ENCODE results near the gene ARHGAP5. TPM values are rescaled to one million over a fixed set of nuclear protein-coding genes. Genes with fewer than 3 reads are reported as not detected.

Gene ARHGAP5
- total RNA-seq, 1 donor from 2014 or later: 167 TPM

GRCh38 chr14:32195636-32196035 lies 118.5 kb downstream of the ARHGAP5 start:
- Mint-ChIP-seq H3K36me3 (no peaks in the 10 kb centered on the region), H3K9me3 (peaks cover 5% of the 10 kb centered on the region), H3K4me3 (no peak overlapping the region), H3K27ac (no peak overlapping the region), H3K4me1 (peaks cover 7% of the 10 kb centered on the region), H3K27me3 (ENCODE audit: low read depth) (no peaks in the 10 kb centered on the region)
- no peak for DNase-seq (ENCODE audit: low spot score in 2 of 2, unreplicated experiment in 2 of 2)
- no peak for TF ChIP-seq CTCF (IDR thresholded peaks at IDR 0.05; ENCODE audit: unreplicated experiment)

GRCh38 chr14:32197919-32198318 lies 120.8 kb downstream of the ARHGAP5 start:
- no peak overlapping the region for H3K27ac Mint-ChIP-seq
- no peak overlapping the region for H3K4me3 Mint-ChIP-seq
- TF ChIP-seq CTCF (IDR thresholded peaks at IDR 0.05; ENCODE audit: unreplicated experiment): no peak

GRCh38 chr14:32200368-32201192 lies 123.5 kb downstream of the ARHGAP5 start:
- DNase-seq (ENCODE audit: low spot score in 2 of 2, unreplicated experiment in 2 of 2): no peak
- H3K4me3 Mint-ChIP-seq: peak overlapping the region; percentile 83
- H3K27me3 Mint-ChIP-seq (ENCODE audit: low read depth): no peaks in the 10 kb centered on the region
- no peaks in the 10 kb centered on the region for H3K36me3 Mint-ChIP-seq
- peak overlapping the region; percentile 100 for H3K27ac Mint-ChIP-seq
- no peaks in the 10 kb centered on the region for H3K9me3 Mint-ChIP-seq
- TF ChIP-seq CTCF (IDR thresholded peaks at IDR 0.05; ENCODE audit: unreplicated experiment): no peak
- peaks cover 18% of the 10 kb centered on the region for H3K4me1 Mint-ChIP-seq

More at GRCh38 chr14:32197919-32198318, 120.8 kb downstream of the ARHGAP5 start:
- no peak for DNase-seq (ENCODE audit: low spot score in 2 of 2, unreplicated experiment in 2 of 2)
- Mint-ChIP-seq H3K9me3 (no peaks in the 10 kb centered on the region), H3K4me1 (peaks cover 10% of the 10 kb centered on the region), H3K36me3 (no peaks in the 10 kb centered on the region), H3K27me3 (ENCODE audit: low read depth) (no peaks in the 10 kb centered on the region)

- H3K4me1 Mint-ChIP-seq: peaks cover 18% of the 10 kb centered on the region
- H3K27ac Mint-ChIP-seq: peak overlapping the region; percentile 100
- H3K36me3 Mint-ChIP-seq: no peaks in the 10 kb centered on the region
- H3K9me3 Mint-ChIP-seq: no peaks in the 10 kb centered on the region
- peak; percentile 81 to 90 for DNase-seq (ENCODE audit: low spot score in 2 of 2, unreplicated experiment in 2 of 2)
- no peak for TF ChIP-seq CTCF (IDR thresholded peaks at IDR 0.05; ENCODE audit: unreplicated experiment)
- peak overlapping the region; percentile 83 for H3K4me3 Mint-ChIP-seq
- no peaks in the 10 kb centered on the region for H3K27me3 Mint-ChIP-seq (ENCODE audit: low read depth)
Measured at GRCh38 chr14:32201193-32201815, 124.2 kb downstream of the ARHGAP5 start.

- Mint-ChIP-seq H3K9me3 (no peaks in the 10 kb centered on the region), H3K4me3 (peak within 1 kb of the TSS; percentile 83), H3K4me1 (peaks cover 21% of the 10 kb centered on the region), H3K27me3 (ENCODE audit: low read depth) (peaks cover 3% of the 10 kb centered on the region), H3K36me3 (no peaks in the 10 kb centered on the region), H3K27ac (peak within 1 kb of the TSS; percentile 100)
- TF ChIP-seq CTCF (IDR thresholded peaks at IDR 0.05; ENCODE audit: unreplicated experiment): no peak
- DNase-seq (ENCODE audit: low spot score in 2 of 2, unreplicated experiment in 2 of 2): no peak
Measured at GRCh38 chr14:32201816-32202490, 124.8 kb downstream of the ARHGAP5 start, which contains the start of gene RNU6-7. RNU6-7 (plus strand) TSS chr14:32202045.

Data from mesothelial cell of epicardium (in vitro differentiated cells).